ENCODE results near the gene SPAG9.
A peak's percentile ranks its signal among the peaks of the same experiment; 100 is the strongest.
"Not testable (repeated sequence)": the region's sequence is repeated elsewhere in the genome, so short reads cannot be mapped to it uniquely, and the experiment has no call there.

Gene SPAG9

GRCh38 chr17:51119415-51120356, 982 bp downstream of the SPAG9 start:
- DNase-seq (ENCODE audit: low read depth) = no peak
- TF ChIP-seq CTCF (conservative IDR thresholded peaks at IDR 0.05; ENCODE audit: low read depth, low read length) = peak; percentile 50

GRCh38 chr17:51118330-51119195, 2.1 kb downstream of the SPAG9 start:
- no peak for TF ChIP-seq CTCF (conservative IDR thresholded peaks at IDR 0.05; ENCODE audit: low read depth, low read length)
- H3K4me3 ChIP-seq (ENCODE audit: low read length) = peak overlapping the region; percentile 95
- no peak for DNase-seq (ENCODE audit: low read depth)

More at GRCh38 chr17:51119415-51120356, 982 bp downstream of the SPAG9 start:
- H3K4me3 ChIP-seq (ENCODE audit: low read length) = peak overlapping the region; percentile 95

GRCh38 chr17:51115179-51115578, 5.5 kb downstream of the SPAG9 start:
- no peak overlapping the region for H3K4me3 ChIP-seq (ENCODE audit: low read length)
- TF ChIP-seq CTCF (conservative IDR thresholded peaks at IDR 0.05; ENCODE audit: low read depth, low read length) = no peak
- DNase-seq (ENCODE audit: low read depth) = no peak

- not testable (repeated sequence) for DNase-seq (ENCODE audit: low read depth); H3K4me3 ChIP-seq (ENCODE audit: low read length)
These were observed 8.1 kb downstream of the SPAG9 start for GRCh38 chr17:51112303-51113222.

GRCh38 chr17:51107778-51108177, 12.9 kb downstream of the SPAG9 start:
- no peak overlapping the region for H3K4me3 ChIP-seq (ENCODE audit: low read length)
- DNase-seq (ENCODE audit: low read depth) = no peak
- no peak for TF ChIP-seq CTCF (conservative IDR thresholded peaks at IDR 0.05; ENCODE audit: low read depth, low read length)

GRCh38 chr17:51103451-51103850, 17.2 kb downstream of the SPAG9 start:
- no peak overlapping the region for H3K4me3 ChIP-seq (ENCODE audit: low read length)

More at GRCh38 chr17:51103451-51103850, 17.2 kb downstream of the SPAG9 start:
- TF ChIP-seq CTCF (conservative IDR thresholded peaks at IDR 0.05; ENCODE audit: low read depth, low read length) = no peak
- no peak for DNase-seq (ENCODE audit: low read depth)
